AG04450 (cell line): ENCODE measurements around the gene TLE2. TPM values are rescaled to one million over a fixed set of nuclear protein-coding genes. Genes with fewer than 3 reads are reported as not detected.
"Not testable (repeated sequence)": the region's sequence is repeated elsewhere in the genome, so short reads cannot be mapped to it uniquely, and the experiment has no call there.

ENCODE experiments used
- CTCF ChIA-PET: fragments of 300-600, 350-600 bp; formaldehyde crosslinking; extraction: SDS; loops from one replicate; lab custom pipeline; 2022; ENCODE audit warnings: antibody characterized with exemption, inconsistent platforms; lab: Charles Lee
- POLR2A ChIA-PET: fragments of 350-600 bp; formaldehyde crosslinking; extraction: SDS; loops from one replicate; lab custom pipeline; 2021; ENCODE audit warnings: antibody characterized with exemption, inconsistent platforms; lab: Yijun Ruan, JAX
- DNase-seq: peaks from one replicate; pipeline ENCODE4 v3.0.0-alpha.2; 2011; ENCODE audit warnings: low read depth, low spot score
- H3K27ac ChIP-seq: one replicate; pipeline ENCODE4 v1.5.1; 2012; ENCODE audit warnings: low read depth, low read length, control low read depth
- H3K27me3 ChIP-seq: one replicate; pipeline ENCODE4 v1.6.0; 2012; ENCODE audit warnings: low read length; ENCODE audit not compliant: control insufficient read depth, insufficient read depth
- H3K4me3 ChIP-seq: 2 replicates; pipeline ENCODE4 v1.5.1; 2011; ENCODE audit warnings: mild to moderate bottlenecking, low read depth, low read length, control low read depth
- H3K9me3 ChIP-seq: 2 replicates; pipeline ENCODE4 v1.5.1; 2012; ENCODE audit warnings: low read length; ENCODE audit not compliant: control insufficient read depth, insufficient read depth
- CTCF ChIP-seq: IDR thresholded peaks from 2 replicates; pipeline ENCODE4 v1.5.1; 2011; ENCODE audit warnings: low read depth, low read length, control low read depth, inconsistent platforms
- polyA plus RNA-seq: library from polyadenylated mRNA; depleted of rRNA; stranded (reverse); fragments of >200 nt; gene quantifications from 2 replicates; pipeline ENCODE4 v1.2.3, GENCODE V29; 2011

The TLE2 gene
- polyA plus RNA-seq, 1 experiment, result 0.47 TPM

DNA sequence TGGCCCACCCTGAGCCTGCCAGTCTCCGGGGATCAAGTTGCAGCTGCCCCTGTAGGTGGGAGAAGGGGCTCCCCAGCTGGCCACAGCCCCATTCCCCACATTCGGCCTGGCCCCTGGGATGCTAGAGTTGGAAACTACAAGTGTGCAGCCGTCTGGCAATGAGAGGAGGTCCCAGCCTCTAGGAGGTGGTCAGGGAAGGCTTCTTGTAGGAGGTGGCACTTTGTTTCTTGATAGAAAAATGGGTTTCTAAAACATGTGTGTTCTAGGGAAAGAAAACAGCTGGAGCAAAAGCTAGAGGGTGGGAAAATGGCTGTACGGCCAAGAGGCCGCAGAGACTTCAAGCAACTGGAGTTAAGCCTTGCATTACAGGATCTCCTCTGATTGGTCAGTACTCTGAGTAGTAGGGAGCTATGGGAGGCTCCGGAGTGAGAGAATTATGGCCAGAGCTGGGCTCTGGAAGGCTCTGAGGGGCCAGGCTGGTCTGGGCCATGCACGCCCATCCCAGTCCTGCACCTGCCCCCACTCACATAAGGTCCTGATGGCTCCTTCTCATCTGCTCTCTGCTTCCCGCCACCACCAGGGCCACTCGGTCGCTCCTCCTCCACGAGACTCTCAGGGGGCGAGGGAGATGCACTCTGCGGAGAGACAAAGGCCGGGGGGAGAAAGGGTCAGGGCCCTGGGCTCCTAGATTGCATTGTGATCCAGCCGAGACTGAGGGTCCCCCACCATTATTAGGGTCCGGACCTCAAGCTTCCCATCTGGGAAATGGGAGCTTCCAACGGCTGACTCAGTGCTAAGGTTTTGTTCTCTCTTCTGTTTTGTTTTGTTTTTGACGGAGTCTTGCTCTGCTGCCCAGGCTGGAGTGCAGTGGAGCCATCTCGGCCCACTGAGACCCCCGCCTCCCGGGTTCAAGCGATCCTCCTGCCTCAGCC is 13.7 kb downstream of the TLE2 start:
- Histone ChIP-seq H3K27ac (no peak overlapping the region), H3K4me3 (no peak overlapping the region), H3K9me3 (no peaks in the 10 kb centered on the region; the same call in 1 of the 2 replicates), H3K27me3 (peaks cover 9% of the 10 kb centered on the region)
- TF ChIP-seq CTCF, result no peak
- ChIA-PET POLR2A (interaction anchor here (0.6 to 1.6 kb wide), 3 partner anchors 20 to 66 kb away, joined by 3 to 5 read pairs (median 3); no protein-coding TSS in a partner anchor), CTCF (interaction anchor here (0.6 kb wide), 1 partner anchor 1055 kb away, joined by 6 read pairs; no protein-coding TSS in a partner anchor)
- no peak for DNase-seq

DNA sequence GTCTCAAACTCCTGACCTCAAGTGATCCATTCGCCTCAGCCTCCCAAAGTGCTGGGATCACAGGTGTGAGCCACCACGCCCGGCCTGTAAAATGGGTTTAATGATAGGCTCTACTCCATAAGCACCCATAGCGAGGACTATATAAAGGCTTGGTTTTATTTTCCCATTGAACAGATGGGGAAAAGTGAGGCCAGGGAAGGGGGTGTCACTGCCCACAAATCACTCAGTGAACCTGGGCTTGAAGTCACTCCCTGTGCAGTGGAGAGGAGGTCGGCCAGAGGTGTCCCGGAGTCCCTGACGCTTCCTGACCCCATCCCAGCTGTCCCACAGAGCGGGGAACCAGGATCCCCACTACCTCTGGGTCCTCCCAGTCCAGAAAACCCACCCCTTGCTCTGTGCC is 14.9 kb downstream of the TLE2 start:
- Histone ChIP-seq H3K9me3 (no peaks in the 10 kb centered on the region; the same call in 1 of the 2 replicates), H3K27me3 (peaks cover 9% of the 10 kb centered on the region), H3K27ac (no peak overlapping the region), H3K4me3 (no peak overlapping the region)
- CTCF ChIA-PET, result interaction anchor here (0.7 kb wide), 1 partner anchor 53 kb away, joined by 5 read pairs; no protein-coding TSS in a partner anchor
- TF ChIP-seq CTCF, result no peak
- no peak for DNase-seq
- POLR2A ChIA-PET, result no interaction called here

DNA sequence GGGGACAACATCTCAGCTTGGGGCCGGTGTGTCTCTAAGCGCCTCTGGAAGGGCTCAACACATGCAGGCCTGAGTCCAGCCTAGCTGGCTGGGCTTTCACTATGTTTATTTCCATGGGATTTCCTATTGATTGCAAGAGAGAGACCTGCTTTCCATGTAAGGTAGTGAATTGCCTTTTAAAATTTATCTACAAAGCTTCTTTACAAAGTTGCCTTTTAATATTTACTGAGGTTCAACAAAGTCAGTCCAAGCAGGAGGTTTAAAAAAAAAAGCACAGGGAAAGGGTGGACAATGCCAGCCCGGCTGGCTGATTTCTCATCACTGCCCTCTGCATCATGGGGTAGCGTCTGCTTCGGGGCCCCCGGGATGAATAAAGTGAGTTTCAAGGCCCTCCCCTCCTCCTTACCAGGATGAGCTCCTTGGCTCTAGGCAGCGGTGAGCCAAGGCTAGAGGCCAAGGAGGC is 15.8 kb downstream of the TLE2 start:
- Histone ChIP-seq H3K27ac (no peak overlapping the region), H3K4me3 (no peak overlapping the region), H3K27me3 (peaks cover 13% of the 10 kb centered on the region), H3K9me3 (no peaks in the 10 kb centered on the region)
- POLR2A ChIA-PET, result no interaction called here
- no peak for TF ChIP-seq CTCF
- DNase-seq, result no peak
- CTCF ChIA-PET, result interaction anchor here (0.7 kb wide), 2 partner anchors 62 to 113 kb away, joined by 3 read pairs; no protein-coding TSS in a partner anchor

DNA sequence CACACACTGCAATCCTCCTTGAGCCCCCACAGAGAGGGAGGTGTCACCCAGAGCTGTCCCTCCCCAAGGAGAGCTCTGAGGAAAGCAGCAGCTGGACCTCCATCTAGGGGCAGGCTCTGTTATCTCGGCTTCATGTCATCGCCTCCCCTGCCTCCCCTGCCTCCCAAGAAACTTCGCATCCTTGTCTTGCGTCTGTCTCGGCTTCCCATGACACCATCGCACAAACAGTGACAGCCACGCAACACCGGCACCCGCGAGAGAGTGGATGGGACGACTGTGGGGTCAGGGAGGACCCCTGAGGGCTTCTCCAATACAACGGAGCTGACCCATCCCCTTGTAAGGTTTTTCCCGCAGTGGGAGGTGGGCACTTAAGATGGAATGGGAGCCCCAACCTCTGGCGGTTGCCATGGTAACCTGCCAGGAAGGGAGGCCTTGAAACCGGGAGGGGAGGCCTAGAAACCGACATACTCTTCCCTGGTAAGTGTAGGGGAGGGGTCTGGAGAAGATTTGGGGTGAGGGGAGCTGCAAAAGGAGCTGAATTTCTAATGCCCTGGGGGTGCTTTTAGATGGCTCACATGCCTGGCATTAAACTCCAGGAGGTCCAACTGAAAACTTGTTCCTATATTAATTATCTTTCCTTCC is 16.3 kb downstream of the TLE2 start:
- POLR2A ChIA-PET, result interaction anchor here (0.7 kb wide), 1 partner anchor 23 kb away, joined by 3 read pairs; no protein-coding TSS in a partner anchor
- DNase-seq, result no peak
- TF ChIP-seq CTCF, result no peak
- CTCF ChIA-PET, result interaction anchor here (0.7 kb wide), 1 partner anchor 63 kb away, joined by 3 read pairs; no protein-coding TSS in a partner anchor
- Histone ChIP-seq H3K4me3 (no peak overlapping the region), H3K9me3 (no peaks in the 10 kb centered on the region), H3K27ac (no peak overlapping the region), H3K27me3 (peaks cover 13% of the 10 kb centered on the region)

DNA sequence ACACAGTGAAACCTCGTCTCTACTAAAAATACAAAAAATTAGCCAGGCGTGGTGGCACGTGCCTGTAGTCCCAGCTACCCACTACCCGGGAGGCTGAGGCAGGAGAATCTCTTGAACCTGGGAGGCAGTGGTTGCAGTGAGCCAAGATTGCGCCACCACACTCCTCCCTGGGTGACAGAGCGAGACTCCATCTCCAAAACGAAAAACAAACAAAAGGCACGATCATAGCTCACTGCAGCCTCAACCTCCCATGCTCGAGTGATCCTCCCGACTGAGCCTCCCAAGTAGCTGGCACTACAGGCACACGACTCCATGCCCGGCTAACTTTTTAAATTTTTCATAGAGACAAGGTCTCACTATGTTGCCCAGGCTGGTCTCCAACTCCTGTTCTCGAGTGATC is 17.0 kb downstream of the TLE2 start:
- POLR2A ChIA-PET, result interaction anchor here (0.7 kb wide), 1 partner anchor 24 kb away, joined by 3 read pairs; no protein-coding TSS in a partner anchor

More for the DNA sequence above, 17.0 kb downstream of the TLE2 start:
- H3K9me3 ChIP-seq, H3K27ac ChIP-seq, H3K4me3 ChIP-seq, CTCF ChIA-PET, DNase-seq: not testable (repeated sequence)
- peaks cover 13% of the 10 kb centered on the region for H3K27me3 ChIP-seq
